Dermis microvascular lymphatic vessel endothelial cell (primary cell): ENCODE data around the gene EGF. TPM values are rescaled to one million over a fixed set of nuclear protein-coding genes. Genes with fewer than 3 reads are reported as not detected.
"Not testable (repeated sequence)": the region's sequence is repeated elsewhere in the genome, so short reads cannot be mapped to it uniquely, and the experiment has no call there.

Experiments
- DNase-seq, 2 donors: peaks; one replicate each; pipeline versions ENCODE4 v3.0.0 to v3.0.0-alpha.2; 2010; ENCODE audit warnings: low read depth in 2 of 2
- total RNA-seq: library from RNA; depleted of rRNA; stranded (reverse); fragments of >200 nt; gene quantifications from 2 replicates; pipeline ENCODE4 v1.2.1, GENCODE V29; 2014

EGF gene
- total RNA-seq, 1 donor from 2014 or later, result under 0.01 TPM

DNA sequence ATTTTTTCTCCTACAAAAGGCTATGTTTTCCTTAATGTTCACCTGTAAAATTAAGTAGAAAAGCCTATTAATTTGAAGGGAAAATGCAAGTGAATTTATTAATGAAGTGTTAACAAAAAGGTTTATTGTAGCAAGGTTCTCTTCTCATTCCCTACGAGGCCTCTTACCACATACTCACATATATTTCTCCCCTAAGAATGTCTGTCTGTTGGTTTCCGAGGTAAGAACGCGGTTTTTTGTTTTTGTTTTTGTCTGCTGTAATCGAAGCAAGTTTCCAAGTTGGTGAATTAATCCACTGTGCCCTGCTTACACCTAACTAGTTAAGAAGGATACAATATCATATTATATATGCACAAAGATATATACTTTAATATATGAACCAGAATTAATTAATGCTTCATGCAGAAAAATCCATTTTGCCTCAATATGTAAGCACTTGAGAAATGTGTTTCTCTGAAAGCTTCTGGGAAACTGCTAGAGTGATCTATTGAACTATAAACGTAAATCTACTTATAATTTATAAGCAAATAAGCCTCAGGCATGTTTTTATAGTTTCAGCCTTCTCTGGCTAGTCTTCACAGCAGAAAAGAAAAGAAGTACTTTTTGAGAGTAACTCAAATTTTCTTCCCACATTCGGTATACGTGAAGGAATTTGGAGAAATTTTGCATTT is 120.8 kb downstream of the EGF start:
- DNase-seq, result no peak

GRCh38 chr4:110034026-110034393 is 121.3 kb downstream of the EGF start:
- DNase-seq, result no peak

GRCh38 chr4:110039164-110039563 is 126.5 kb downstream of the EGF start:
- DNase-seq, result not testable (repeated sequence)

- DNase-seq, result no peak
Measured at GRCh38 chr4:110041735-110042134, 129.1 kb downstream of the EGF start.

GRCh38 chr4:110042545-110043517 is 130.1 kb downstream of the EGF start:
- no peak for DNase-seq

- no peak for DNase-seq
Measured at GRCh38 chr4:110046588-110047049, 133.9 kb downstream of the EGF start.

DNA sequence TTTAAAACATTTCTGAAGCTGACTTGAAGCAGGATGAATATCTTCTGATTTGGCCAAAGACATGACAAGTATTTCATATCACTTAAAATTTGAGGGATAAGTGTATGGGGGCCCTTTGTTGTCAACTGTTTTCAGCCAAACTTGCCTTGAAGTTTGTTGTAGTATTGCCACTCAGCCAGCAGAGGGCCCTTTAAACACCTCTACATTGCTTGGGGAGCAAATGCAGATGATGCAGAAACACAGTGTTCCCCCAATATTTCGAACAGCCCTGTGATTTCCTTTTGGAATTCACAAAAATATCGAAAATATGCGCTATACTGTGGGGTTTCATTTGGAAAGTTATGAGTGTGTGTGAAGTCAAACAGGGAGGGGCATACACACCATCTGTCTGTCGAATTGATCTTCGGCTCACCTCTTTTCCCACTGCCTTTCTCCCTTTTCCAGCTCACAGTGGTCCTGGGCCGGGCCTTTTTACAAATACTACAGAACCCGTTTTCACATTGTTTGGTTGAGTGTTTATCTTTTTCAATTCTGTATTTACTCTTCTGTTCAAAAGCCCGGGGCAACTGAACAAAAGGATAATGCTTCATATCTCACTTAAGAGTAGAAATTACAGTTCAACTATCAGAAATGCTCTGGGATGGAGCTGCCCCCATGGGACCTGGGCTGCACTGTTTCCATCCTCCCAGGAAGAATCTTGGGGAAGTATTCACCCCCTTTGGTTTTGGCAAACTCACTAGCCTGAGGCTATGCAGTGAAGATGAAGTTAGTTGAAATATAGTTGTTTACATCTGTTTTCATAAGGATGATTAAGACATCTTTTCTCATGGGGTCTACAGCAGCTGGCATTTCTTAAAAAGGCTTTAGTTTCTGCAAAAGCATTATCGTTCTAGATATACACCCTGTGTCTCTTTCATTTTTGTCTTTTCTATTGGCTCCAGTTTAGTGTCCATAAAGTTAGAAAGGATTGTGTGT is 137.6 kb downstream of the EGF start:
- peak; percentile 24 to 45 for DNase-seq

GRCh38 chr4:110055158-110055768 is 142.6 kb downstream of the EGF start:
- peak in 1 of 2 donors; percentile 19 for DNase-seq

DNA sequence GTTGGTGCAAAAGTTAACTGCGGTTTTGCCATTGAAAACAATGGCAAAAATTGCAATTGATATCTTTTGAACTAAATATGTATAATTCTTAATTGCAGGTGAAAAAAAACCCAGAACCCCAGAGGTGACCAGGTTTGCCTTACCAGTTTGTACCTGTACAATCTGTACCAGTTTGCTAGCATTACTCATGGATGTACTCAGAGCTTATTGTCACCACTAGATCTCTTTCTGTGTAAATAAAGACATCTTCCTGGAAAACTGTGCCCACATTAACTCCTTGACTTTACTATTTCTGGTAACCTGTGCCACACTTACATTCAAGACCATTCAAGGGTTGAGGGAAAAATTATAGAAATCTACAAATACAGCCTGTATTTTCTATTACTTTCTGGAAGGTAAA is 146.0 kb downstream of the EGF start:
- DNase-seq, result no peak

DNA sequence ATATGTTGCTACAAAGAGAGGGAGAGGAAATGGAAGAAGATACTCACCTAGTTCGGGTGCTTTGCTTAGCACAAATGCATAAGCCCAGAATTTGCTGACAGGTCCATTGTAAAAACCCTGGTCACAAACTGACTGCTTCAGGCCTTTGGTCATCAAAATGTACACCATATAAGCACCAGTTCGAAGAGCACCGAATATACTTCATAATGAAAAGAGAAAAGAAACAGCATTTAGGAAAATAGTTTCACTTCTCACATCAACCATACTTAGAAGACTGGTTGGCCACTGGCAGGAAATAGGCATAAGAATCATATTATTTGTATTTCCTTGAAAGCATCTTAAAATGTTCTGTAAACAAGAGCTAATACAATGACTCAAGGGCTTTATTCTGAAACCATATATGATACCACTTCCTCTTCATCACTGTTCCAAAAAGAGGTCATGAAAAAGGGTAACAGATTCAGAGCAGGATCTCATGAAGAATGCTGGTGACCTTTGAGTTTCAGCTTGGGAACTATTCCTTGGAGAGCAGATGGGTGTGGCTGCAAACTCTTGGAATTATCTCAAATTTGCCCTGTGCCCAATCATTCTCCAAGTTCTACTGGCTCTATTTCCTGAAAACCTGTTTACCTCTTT is 147.0 kb downstream of the EGF start:
- peak in 1 of 2 donors; percentile 13 for DNase-seq

GRCh38 chr4:110061076-110061475 is 148.4 kb downstream of the EGF start:
- no peak for DNase-seq

Other genes starting within 250 kb of the EGF start
- 45.3 and 47.9 TPM in 2 replicates for gene CASP6, start 209.4 kb upstream of the EGF start, total RNA-seq
- gene PLA2G12A, start 182.8 kb upstream of the EGF start, total RNA-seq, result 5.8 and 7.8 TPM in 2 replicates
- gene CFI, start 110.9 kb upstream of the EGF start, total RNA-seq, result 23.4 and 59.7 TPM in 2 replicates
- gene GAR1, start 97.1 kb upstream of the EGF start, total RNA-seq, result 2.5 and 3.2 TPM in 2 replicates
- gene RRH, start 84.9 kb upstream of the EGF start, total RNA-seq, result 0.13 TPM in 1 of 2 replicates, not detected in the other
- gene LRIT3, start 64.8 kb upstream of the EGF start, total RNA-seq, result under 0.01 TPM in 2 replicates